ENCODE data around the gene SLIT3.

The SLIT3 gene

DNA sequence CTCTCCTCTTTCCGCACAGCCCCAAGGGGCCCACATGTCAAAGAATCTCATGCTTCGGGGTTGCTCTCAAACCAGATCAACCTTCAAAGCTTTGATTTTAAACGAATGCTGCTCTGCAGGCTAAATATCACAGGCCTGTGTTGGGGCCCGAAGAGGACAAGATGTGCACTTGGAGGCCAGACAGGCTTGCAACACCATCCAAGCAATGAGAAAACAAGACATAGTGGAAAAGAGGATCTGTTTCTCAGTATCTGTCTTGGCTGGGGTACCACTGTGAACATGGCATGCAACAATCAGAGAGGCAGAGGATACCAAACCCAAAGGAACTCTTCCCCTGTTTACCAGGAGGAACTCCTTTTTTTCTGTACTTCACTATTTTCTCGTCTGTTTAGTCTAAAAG lies 321.8 kb downstream of the SLIT3 start:
- DNase-seq, result no peak

DNA sequence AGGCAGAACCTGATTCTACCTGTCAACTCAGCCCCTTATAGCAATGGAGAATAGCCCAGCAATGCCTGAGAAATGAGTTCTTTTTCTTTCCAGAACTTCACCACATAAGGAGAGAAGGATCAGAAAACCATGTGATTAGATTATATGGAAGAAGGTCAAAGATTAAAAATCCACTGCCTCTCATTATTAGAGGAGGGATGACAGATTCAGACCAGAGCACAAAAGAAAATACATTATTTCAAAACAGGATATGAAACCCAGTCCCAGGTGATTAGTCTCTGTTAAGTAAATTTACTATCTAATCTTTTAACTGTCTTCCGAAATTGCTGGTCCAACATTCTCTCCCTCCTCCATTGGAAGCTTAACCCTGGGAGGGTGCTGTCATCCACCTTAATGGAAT lies 322.4 kb downstream of the SLIT3 start:
- DNase-seq, result no peak

DNA sequence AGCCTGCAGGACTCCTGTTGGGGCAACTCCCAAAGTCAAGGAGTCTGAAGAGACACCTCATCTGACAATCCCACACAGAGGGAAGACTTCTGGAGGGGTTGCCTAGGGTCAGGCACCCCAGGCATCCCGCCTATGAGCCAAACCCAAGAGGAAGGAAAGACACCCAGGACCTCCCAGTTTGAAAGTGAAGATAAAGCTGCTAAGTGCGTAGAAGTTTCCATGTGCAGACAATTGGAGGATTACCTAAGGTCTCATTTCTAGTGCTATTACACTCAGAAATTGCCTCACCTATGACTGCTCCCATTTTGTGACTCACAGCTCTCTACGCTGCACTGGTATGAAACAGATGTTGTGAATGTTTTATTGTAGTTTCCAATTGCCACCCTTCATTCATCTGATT lies 322.9 kb downstream of the SLIT3 start:
- no peak for DNase-seq

DNA sequence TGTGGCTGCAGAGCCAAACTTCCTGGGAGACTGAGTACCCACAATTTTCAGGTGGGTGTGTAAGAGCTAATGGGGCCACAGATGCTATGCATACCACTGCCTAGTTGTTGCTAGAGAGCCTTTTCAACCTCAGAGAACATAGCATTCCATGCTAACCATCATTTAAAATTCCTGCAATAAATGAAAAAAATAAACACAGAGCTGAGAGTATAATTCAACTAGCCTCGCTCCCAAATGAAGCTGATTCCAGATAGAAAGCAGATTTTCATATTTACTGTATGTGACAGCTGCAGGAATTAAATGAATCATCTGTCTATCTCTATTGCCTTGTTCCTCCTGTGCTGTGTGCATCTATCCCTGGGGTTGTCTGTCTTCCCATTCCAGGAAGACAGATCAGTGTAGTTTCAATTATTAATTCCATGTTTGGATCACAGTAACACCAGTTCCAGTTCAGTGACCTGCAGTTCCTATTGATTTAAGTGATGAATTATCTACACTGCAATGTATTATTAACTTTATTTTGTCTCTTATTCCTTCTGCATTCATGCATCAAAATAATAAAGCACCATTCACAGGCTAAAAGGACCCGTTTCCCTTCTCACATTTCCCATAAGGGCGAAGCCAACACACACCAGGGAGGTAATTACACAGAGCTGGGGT lies 324.5 kb downstream of the SLIT3 start:
- DNase-seq, result no peak

DNA sequence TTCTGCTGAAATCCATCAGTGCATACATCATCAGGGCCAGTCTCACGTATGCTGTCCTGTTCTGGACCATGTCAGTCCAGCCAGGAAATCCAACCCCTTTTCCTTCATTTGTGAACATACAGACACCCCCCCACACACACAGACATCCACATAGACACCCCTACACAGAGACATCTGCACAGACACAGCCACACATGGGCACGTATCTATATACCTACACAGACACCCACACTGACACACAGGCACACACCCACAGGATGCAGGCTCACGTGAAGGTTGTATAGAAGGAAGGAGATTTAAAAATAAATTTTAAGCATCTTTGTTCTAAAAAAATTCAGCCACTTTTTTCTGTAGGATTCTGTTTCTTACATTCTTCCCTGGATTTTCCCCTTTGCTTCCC lies 325.6 kb downstream of the SLIT3 start:
- DNase-seq, result no peak

DNA sequence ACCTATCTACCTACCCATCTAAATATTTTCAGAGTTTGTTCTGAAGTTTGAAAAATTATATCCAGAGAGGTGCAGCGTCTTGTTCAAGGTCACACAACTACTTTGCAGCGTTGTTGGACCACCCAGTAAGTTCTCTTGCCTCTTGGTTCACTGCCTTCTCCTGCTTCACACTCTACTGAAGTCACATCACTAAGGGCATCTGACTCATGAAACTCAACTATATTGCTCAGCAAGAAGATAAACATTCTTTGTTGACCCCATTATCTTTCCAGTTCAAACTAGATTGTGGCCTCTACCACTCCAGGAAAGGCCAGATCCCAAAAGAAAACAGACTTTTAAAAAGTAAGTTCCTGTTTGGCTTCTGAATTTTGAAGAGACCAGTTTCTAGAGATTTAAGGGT lies 326.9 kb downstream of the SLIT3 start:
- no peak for DNase-seq

DNA sequence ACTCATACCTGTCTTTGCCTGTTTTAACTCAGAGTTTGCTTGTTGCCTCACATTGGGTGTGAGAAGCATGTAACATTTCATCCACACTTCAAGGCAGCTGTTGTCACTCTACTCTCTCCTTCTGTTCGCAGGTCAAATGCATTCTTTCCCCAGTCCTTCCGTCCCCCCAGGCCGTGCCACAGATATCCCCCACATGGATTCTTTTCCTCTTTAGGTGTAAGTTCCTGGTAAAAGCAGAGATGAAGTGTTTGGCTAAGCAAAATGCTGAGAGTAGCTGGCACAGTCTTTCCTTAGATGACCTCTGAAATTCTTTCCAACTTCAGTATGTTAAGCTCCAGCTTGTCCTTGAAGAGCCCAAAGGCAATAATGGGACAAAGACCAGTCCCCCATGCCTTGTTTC lies 328.2 kb downstream of the SLIT3 start:
- DNase-seq, result no peak

DNA sequence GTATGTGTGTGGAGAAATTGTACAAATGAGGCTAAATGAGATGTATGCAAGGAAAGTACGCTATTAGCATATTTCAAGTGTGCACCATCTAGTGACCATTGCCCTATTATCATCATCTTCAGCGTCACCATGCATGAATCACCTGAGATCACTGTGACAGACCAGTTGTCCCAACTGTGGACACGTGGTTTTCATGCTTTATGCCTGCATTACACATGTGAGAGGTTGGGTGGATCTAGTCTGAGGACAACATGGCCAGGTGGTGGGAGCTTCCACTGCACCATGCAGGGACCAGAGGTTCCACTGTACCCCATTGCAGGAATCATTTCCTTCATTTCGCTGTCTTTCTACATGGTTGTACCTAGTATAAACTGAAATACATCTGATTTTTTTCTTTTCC lies 329.8 kb downstream of the SLIT3 start:
- no peak for DNase-seq

DNA sequence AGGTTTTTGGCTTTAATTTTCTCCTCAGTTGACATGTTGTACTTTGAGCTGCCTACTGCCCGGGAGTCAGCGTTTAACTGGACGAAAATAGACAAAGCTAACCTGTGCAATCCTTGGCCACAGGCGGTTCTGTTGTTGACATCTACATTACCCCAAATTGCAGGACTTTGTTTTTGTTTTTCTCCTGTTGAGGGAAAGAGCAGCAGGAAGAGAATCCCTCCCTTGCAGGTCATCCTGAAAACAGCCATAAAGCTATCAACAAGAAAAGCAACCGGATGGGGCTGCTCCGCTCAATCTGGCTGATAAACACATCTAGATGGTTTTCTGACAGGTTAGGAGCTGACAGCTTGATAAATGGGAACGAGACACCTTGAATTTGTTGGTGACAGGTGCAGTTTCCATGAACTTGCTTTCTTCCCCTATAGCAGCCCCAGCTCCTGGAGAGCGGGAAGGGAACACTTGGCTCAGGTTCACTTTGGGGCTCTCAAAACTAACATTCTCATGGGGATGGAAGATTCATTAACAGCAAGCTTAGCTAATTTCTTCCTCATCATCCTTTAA lies 331.5 kb downstream of the SLIT3 start:
- DNase-seq, result no peak

DNA sequence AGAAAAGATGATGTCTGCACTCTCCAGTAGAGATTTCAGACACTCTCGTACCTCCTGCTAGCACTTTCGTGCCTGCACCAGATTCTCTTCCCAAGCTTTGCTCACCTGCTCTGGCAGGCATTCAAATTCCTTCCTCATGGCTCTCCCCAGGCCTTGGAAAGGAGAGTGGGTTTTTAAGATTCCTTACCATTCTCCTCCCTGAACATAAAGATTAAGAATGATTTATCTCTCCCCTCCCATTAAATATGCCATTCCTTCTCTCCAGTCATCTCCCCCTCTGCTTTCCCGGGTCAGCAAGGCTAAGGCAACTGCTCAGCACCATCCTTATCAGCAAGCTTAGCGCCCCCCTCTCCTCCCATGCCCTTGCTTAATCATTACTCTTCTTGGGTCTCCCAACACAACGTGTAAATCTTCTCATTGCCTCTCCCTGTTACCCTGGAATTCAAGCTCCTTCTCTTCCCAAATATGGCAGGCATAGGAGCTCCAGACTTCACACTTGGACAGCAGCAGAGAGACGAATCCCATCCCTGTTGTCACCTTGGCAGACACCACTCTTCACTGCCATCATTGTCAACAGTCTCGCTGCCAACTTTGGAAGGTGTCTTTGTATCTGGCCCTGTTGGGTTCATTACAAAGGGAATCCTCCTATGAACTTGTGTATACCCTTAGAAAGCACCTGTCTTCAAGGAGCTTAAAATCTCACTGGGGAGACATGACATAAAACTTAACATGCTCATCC lies 332.9 kb downstream of the SLIT3 start:
- DNase-seq, result no peak

DNA sequence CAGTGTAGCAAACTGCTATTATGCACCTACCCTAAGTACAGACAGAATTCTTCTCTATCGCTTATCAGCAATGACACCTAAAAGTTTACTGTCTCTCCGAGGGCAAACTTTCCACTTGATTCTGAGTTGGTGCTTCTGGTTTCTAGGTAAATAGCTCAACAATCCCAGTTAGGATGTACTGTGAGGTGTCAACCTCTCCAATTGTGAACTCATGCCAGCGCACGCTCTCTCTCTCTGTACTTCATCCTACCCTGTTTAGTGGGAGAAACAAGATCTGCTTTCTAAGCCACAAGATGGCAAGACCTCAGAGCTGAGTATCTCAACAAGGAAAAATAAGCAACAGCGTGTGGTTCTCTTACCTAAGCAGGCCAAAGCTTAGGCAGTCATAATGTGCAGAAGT lies 335.3 kb downstream of the SLIT3 start:
- no peak for DNase-seq

DNA sequence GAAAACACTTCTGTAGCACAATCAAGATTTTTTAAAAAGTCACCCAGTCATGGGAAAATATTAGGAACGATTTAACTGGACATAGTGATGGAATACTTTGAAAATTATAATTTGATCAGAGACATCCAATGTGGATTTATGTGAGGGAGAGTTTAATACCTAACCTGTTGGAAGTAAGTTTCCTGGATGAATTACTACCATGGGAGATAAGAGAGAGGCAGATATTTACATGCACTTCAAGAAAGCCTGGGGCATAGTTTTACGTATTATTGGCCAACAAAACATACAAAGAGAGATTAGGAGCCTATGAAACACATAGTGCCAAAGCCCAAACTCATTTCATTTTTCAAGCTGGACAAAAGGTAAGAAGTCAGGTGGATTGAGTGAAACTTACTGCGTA lies 336.8 kb downstream of the SLIT3 start:
- no peak for DNase-seq

DNA sequence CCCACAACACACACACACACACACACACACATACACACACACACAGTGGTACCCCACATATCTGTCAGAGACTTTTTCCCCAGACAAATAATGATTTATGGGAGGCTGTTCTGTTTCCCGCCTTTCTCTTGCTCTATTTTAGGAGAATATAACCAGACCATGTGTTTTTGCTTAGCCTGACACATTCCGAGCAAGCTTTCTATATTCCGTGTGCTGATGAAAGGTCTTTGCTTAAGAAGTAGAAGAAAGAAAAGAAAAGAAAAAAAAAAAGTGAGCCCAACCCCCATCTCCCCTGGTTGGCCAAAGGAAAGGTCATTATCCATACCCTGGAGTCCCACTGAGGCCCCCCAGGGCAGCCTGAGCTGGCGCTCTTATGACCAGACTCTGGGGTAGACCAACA lies 338.6 kb downstream of the SLIT3 start:
- DNase-seq, result no peak

DNA sequence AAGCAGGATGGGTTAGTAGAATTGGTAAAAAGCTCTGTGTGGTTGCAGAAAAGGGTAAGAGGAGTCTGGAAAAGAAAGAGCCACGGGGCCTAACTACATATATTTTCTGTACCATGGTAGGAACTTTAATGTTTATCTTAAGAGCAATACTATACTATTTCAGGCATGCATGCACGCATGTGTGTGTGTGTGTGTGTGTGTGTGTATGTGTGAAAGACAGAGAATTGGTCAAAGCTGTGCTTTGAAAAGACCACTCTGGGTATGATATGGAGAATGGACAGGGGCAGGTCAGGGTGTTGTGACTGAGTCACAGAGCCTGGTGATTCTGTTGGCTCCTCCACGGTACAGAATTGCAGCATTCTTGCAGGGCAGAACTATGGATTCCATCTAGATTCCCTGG lies 339.3 kb downstream of the SLIT3 start:
- DNase-seq, result no peak

DNA sequence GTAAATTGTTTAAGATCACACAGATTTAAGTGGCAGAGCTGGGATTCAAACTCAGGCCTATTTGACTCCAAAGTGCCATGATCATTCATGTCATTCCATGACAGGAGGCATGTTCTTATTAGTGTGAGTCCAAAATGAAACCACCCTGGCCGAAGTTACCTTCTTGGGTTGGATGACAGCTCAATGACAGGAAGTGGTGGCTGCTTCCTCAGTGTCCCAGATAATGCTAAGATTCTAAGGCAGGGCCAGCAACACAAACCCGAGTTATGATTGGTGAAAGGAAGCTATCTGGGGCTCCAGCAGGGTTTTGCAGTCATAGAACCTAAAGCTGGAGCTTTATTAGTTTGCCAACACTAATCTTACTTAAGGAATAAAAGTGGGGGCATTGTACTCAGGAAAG lies 340.4 kb downstream of the SLIT3 start:
- no peak for DNase-seq

DNA sequence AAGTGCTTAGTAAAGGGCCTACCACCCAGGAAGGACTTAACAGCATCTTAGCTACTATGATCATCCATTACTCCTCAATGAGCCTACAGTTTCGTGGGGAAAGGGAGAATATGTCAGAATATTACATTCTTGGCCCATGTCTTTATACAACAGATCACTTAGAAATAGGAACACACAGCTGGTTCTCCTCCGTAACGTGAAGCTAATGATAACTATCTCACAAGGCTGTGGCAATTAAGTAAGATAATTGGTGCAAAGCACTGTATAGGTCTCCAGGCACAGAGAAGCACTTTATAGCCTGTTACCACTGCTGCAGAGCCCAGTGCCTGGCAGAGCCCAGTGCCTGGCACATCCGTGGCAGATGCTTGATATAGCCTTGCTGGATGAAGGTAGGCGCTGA lies 347.6 kb downstream of the SLIT3 start:
- DNase-seq, result no peak

DNA sequence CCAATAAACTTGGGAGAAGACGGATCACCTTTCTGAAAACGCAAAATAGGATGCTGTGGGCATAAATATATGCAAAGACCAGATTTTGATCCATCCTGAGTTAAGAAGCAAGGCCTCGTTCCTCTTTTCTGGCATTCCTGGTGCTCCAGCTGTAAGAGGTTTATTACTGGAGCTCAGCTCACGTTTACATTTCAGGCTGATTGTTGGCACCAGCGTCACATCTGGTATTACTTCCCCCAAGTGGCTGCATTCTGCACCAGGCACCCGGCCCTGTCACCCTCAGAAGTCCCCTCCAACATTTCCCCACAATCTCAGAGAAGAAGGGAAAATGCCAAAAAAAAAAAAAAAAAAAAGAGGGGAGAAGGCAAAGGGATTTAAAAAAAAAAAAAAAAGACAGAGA lies 348.7 kb downstream of the SLIT3 start:
- DNase-seq, result no peak

DNA sequence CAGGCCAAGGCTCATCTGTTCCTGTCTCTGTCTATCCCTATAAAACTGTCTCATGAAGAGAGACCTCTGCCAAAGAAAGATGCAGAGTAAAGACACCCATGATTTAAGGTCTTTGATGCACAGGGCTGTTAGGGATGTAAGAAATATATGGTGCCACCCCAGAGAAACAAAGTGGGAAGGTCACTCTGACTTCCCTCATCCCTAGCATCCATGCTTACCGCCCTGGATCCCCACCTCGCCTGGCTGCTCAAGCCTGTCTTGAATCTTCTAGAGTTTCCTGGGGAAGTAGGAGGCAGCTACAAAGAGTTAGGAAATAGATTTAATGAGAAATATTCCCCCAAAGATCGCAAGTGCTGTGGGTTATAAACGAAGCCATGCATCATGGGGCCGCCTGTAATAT lies 349.2 kb downstream of the SLIT3 start:
- no peak for DNase-seq

DNA sequence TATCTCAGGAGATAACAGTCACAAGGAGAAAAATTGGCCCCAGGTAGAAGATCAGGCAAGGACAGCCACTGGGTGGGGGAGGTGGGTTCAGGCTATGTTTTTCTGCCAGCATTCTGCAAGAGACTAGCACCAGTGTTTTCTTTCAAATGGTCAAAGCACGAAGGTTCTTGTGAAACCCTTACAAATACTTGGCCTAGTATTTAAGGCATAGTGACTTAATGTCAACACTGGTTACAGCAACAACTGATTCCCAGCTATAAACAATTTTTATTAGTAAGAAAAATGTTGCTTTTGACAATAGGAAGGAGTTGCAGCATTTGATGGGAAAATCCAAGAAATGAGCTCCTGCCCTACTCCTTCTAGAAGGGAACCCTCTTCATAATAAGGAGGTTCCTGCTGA lies 349.6 kb downstream of the SLIT3 start:
- no peak for DNase-seq

DNA sequence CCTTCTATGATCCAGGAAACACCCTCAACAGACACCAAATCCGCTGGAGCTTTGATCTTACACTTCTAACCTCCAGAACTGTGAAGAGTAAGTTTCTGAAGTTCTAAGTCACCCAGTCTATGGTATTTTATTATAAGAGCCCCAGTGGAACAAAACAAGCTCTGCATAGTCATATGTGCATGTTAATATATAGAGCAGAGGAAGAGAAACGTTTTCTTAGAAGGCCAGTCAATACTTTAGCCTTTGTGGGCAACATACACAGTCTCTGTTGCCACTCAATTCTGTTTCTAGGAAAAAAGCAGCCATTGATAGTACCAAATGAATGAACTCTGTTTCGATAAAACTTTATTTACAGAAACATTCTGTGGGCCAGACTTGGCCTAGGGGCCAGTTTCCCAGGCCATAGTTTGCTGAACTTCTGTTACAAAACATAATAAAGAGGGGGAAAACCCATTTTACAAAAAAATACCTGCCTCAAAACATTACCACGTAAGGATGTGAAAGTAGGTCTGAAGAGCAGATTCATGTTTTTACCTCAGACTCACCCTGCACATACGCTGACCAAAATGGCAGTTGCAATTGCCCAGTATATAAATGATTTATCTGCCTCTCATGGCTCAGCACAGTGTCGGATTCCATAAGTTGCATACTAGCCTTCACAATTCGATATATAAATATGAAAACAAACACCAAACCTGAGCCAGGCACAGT lies 350.5 kb downstream of the SLIT3 start:
- no peak for DNase-seq

DNA sequence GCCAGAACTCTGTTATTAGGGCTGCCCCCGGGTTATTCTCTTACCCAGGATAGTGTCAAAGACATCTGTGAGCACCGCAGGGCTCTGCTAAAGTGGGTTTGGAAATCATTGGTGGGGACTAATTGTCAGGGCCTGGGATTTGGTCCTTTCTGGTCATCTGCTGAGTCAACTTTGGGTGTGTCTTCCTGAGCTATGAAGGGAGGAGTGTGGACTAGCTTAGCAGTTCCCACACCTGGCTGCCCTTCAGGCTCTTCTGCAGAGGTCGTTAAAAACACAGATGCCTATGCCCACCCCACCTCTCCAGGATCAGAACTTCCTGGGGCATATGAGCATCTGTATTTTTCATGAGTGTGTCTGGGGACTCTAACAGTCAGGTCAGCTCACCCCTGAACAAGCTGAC lies 352.2 kb downstream of the SLIT3 start:
- DNase-seq, result no peak

DNA sequence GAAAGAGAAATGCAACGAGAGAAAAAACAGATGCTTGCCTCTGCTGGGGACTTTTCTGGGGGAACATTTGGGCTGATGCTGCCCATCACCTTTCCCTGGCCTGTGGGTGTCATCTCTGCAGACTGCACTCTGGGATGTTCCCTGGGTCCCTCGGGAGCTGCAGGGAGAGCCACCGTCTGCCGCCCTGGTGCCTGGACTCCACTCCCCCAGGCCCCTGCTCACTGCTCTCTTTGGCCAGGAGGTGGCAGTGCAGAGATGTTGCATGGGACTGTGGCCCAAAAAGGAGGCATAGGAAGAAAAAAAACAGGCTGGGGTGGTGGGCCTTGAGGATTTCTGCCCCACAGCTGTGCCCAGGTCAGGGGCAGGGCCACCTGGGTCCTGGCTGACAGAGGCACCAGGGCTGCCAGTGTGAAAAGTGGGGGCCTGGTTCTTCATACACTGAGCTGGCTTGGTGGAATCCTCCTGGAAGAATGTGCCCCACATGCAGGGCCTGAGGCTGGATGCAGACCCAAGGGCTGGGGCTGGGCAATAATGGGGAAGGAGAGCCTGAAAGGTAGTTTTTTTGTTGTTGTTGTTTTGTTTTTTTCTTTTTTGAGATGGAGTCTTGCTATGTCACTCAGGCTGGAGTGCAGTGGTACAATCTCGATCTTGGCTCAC lies 353.6 kb downstream of the SLIT3 start:
- peak; percentile 16 to 21 for DNase-seq

DNA sequence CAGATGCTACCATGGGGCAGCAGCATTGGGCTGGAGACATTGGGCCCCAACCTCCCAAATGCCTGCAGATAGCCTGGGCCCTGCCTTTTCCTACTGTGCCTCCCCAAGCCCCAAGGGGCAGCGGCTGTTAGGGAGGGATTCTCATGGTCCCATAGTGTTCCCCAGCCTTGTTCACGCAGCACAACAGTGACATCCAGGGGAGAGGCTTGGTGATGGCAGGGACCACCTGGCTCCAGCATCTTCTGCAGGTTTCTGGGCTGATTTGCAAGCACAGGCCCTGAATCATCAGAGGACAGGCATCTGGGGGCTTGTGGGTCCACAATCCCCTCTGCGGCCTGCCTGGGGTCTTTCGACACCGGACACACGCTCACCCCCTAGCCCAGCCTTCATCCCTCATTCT lies 354.6 kb downstream of the SLIT3 start:
- no peak for DNase-seq

DNA sequence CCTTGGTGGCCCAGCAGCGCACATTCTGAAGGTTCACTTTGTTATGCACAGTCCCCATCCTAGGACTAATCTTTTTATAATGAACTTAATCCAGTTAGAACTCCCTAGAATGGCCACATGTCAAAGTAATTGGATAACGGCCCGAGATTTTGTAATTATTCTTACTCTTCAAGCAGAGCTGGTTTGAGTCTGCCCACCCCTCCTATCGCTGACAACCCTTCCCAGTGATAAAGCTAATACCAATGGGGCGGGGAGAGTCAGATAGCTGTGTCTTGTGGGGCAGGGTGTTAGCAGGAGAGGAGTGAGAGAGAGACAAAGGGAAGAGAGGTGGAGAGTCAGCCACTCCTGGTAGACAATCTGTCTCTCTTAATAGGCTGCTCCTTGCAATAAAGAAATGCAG lies 356.9 kb downstream of the SLIT3 start:
- no peak for DNase-seq
